Measurements from ENCODE around the gene DDC.
A peak's percentile ranks its signal among the peaks of the same experiment; 100 is the strongest.

Gene DDC

DNA sequence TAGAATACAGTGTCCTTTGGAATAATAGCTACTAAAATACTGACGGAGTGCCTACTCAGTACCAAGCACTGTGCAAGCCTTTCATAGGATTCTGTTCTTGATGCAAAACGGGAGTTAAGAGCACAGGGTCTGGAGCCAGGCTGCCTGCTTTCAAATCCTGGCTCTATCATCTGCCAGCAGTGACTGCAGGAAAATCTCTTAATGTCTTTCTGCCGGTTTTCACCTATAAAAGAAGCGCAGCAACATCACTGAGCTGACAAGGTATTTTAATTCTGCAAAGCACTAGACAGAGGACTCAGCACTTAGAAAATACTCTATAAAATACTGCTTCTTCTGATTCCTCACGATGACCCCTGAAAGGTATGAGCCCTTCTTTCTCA is 115.7 kb downstream of the DDC start:
- DNase-seq = no peak

DNA sequence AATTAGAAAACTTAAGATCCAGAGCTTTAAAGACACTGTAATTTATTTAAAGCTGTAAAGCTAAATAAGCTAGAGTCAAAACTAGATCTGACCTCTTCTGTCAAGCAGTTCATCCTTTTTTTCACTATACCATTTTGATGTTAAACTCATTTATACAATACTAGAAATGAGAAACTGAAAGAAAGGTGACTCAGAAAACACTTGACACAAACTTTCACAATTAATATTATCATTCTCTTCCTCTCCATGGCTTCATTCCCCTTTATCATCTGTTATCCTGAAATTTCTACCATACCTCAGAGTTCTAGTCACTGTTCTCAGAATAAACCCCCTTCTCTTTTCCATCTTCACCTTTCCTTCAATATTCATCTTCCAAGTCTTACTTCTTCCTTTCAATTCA is 116.4 kb downstream of the DDC start:
- no peak for DNase-seq

DNA sequence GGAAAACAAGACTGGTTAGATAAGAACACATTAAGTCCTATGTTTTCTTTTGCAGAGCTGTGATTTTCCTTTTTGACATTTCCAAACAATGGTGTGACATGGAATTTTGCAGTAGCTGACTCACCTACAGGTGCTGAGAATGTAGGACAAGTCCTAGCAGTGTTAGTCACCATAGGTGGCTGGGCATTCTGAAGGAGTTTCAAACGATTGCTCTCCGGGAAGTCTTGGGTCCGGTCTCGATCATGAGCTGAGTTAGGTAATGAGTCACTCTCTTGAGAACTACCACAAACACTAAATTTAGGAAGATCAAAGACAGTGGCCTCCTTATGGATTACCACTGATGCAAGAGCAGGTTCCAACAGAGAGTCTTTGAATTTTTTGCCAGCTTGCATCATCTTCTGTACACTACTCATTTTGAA is 118.7 kb downstream of the DDC start:
- DNase-seq = no peak

DNA sequence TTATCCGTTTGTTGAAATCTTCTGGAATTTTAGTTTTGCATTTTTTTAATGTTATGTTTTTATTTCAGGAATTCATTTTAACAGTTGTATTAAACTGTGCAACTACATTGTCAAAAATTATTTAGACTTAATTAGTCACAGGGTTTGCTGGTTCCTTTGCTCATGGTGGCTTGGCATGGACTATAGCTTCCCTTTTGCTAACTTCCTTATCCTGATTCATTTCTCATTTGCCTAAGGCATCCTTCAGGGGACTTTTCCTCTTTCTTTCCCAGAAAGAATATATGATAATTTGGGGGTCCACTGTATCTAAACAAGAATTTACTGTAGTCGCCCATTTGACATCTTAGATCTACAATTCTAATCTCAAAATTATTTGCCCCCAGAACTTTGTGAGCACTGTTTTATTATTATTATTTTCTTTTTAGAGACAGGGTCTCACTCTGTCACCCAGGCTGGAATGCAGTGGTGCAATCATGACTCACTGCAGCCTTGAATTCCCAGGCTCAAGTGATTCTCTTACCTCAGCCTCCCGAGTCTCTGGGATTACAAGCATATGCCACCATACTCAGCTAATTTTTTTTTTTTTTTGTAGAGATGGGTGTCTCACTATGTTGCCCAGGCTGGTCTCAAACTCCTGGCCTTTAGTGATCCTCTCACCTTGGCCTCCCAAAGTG is 128.9 kb downstream of the DDC start:
- DNase-seq = no peak

DNA sequence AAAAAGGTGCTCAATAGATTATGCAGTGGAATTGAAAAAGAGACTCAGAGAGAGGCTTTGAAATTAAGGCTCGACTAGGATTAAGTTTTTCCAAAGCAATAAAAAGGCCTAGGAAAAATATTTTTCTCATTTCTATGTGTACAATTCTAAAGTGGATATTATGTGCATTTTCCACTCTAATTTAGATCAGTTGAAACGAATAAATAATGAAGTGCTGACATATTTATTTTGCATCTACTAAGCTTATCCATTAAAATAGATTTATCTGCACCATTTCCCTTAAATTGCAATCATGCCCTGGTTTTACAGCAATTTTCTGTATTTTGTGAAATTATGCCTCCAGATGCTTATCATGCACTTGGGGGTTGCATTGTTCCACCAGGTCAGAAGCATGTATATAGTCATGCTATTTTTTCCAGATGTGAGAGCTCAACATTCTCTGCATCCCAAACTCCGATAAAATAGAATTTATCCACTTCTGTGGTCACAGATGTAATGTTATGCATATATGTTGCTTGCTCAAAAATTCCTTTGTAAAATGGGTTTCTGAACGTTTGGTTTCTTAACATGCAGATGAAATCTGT is 133.4 kb downstream of the DDC start:
- DNase-seq = no peak

DNA sequence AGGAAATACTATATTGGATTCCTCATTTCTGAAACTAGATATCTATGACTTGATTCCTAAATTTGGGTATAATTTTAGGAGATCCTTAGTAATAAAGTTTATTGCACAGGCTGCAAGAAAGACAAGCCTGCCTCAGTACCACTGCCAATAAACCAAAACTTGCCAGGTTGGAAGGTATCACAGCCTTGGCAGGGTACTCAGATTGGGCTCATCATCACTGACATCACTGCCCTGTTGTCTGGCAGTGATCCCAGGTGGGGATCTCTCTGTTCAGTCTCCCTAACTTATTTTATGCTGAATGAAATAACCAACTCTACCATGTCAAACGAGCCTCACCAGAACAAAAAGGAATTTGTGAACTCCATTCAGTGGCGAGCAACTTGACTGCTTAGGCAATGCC is 133.9 kb downstream of the DDC start:
- DNase-seq = no peak

DNA sequence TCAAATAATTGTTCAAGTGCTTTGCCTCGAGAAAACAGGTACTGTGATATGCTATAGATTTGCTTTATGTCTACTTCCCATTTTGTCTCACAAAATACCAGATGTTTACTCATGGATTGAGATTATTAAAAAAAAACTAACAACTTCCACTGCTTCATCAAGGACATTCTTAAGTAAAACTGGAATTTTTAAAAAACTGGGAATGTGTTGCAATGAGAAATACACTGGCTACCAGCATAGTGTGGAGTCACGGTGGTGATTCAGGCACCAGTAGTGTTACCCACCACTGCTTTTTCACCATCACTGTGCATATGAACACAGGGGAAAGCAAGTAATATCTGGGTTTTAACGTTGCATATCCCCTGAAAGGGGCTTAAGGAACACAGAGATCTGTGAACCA is 136.3 kb downstream of the DDC start:
- no peak for DNase-seq

DNA sequence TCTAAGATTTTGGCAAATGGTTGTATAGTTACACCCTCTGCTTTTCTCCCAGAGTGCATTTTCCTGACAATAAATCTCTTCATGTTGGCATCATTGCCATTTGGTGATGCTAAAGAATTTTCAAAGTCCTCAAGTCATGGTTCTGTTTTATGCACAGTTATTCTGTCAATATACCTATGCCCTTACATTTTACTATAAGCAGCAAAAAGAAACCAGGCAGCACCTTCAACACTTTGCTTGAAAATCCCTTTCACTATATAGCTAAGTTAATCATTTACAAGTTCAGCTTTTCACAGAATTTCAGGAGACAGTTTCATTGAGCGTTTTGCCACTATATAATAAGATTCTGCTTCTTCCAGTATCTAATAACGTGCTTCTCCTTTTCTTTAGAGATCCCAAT is 137.7 kb downstream of the DDC start:
- no peak for DNase-seq

DNA sequence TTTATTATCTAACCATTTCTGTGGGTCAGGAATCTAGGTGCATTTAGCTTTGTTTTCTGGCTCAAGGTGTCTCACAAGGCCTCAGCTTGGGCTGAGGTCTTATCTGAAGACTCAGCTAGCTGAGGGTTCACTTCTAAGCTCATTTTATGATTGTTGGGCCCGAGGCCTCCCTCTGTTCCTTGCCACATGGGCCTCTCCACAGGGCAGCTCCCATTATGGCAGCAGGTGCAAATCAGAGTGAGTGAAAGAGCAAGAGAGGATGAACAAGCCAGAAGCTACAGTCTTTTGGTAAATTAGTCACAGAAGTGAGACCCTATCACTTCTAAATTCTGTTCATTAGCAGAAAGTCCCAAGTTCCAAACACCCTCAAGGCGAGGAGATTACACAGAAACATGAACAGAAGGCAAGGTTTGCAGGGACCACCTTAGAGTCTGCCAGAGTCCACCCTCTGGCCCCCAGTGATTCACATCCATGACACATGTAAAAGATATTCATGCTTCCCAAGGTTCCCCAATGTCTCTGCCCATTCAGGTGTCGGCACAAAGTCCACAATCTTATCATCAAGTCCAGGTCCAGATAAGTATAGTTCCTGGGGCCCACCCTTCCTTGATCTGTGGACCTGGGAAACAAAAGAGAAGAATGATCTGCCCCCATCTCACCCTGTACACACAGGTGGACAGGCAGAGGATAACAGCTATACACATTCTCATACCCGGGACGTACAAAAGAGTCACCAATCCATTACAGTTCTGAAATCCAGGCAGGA is 138.7 kb downstream of the DDC start:
- DNase-seq = no peak

DNA sequence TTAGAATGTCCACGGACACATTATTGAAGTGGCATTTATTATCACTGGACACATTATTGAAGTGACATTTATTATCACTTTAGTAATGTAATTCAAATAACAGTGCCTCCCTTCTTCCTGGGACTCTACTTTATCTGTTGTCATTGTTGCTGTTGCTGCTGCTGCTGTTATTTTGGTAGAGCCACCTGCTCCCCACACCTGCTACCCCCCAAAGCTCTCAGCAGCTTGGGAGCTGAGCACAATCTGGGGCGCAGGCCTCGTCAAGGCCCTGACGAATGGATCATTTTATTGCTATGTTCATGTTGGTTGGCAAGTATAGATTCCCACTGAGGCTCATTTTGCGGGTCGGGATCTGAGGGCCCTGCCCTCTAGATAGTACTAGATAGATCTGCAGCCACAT is 139.9 kb downstream of the DDC start:
- no peak for DNase-seq

DNA sequence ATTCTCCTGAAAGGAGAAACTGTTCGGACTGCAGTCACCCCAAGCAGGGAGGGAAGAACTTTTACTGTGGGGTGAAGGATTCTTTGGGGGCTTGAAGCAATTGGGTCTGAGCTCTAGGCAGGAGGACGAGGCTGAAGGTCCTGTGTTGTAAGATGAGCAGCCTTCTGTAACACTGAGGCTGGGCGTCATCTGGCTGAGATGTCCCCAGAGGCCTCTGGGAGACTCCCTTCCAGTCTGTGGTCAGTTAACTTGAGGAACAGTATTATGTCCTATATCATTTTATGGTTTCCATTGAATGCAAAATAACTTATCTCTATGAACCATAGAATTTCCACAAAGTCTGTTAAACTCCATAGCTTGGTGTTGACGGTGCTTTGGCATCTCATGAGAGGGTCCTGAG is 141.3 kb downstream of the DDC start:
- DNase-seq = no peak

DNA sequence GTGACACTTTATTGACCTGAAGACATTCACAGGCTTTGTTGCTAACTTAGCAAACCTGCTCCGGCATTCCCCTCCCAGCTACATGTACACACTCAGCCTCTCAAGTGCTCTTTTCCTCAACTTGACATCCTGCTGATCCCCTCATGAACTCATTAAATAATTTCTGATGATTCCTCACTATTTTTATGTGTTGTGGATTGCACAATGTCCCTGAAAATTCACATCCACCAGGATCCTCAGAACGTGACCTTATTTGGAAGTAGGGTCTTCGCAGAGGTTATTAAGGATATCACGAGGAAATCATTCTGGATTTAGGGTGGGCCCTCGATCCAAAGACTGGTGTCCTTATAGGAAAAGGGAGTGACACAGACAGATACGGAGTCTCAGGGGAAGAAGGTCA is 142.3 kb downstream of the DDC start:
- no peak for DNase-seq

DNA sequence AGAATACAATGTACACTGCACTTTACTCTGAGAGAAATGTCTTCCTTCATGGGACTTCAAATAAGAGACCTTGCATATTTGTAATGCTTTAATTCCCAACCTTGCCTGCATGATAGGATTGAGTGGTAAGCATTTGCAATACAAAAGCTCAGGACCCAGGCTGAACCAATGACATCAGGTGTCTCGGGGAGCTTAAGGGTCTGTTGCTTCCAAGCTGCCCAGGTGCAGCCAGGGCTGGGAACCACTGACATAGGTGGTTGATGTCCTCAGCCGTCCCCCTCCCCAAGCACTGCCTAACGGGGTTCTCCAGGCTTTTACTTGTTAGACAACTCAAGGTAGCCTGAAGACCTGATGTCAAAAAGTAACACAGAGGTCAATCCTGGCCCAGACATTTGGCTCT is 144.2 kb downstream of the DDC start:
- DNase-seq = no peak

DNA sequence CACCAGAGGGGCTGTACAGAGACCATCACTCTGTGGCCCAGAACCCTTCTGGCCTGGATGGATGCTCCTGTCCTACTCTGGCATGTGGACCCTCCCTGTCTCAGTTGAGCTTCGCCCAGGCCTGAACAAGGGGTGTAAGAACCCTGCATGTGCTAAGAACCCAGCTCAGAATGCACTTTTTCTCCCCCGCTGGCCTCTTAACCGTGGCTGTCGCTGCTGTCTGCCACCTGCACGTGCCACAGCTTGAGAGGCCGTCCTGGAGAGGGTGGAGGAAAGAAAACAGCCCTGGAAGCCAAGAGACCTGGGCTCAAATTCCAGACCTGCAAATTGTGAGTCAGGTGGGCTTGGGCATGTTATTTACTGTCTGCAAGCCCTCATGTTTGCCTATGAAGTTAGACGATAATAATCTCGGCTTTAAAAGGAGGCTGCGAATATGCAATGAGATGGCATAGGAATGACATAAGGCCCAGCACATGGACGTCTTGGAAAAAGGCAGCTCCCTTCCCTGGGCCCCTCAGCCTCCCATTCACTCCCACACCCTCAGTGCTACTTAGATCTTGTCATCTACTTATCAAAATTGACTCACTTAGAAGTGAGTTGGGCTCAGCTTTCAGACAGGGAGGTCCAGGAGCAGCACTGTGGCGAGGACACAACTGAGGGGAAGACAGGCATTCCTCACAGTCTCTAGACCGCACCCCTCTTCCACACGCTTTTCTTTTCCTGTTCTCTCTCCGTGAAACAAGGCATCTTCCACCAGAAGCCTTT is 146.5 kb downstream of the DDC start:
- DNase-seq = no peak

DNA sequence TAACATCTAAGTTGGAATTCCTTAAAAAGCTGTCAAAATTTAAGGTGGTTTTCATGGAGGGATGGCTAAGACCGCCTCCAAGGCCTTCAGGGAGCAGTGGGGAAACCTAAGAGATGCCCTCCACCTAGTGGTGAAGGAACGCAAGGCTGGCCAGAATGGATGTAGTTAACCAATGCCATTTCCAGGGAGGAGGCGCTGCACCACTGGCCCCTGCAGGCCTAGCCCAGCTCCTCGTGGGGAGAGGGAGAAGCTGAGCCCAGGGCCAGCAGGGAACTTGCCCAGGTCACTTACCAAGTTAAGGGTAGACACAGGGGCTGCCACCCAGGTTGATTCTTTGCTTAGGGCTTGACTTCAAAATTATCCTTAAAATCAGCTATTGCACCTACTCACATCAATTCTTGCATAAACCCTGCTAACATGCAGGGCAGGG is 147.1 kb downstream of the DDC start:
- DNase-seq = peak; percentile 83

DNA sequence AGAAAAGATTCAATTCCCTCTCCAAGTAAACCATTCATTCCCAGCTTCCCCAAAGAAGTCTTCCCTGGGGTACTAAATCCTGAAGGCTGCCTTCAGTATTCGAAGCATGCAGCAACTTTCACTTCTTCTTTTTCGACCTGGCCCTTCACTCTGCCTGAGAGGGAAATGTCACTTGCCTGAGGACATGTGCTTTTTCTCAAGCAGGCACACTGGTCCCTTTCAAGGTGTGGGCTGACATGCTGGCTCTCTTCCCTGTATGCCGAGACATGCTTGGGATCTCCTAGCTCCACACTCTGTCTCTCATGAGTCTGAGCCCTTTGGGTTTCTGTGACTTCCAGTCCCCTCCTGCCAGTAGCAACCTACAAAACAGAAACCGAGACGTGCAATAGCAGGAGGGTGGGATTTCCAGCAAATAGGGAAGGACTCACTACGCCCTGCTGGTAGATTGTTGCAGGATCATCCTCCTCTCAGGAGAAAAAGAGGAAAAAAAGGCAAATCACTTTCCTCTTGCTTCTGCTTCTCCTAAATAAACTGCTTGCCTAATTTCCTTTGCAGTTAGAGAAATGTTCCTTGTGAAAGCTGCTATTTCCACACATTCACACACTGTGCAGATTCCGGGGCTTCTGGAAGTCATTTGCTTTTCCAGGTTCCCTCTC is 148.6 kb downstream of the DDC start:
- DNase-seq = peak; percentile 19

DNA sequence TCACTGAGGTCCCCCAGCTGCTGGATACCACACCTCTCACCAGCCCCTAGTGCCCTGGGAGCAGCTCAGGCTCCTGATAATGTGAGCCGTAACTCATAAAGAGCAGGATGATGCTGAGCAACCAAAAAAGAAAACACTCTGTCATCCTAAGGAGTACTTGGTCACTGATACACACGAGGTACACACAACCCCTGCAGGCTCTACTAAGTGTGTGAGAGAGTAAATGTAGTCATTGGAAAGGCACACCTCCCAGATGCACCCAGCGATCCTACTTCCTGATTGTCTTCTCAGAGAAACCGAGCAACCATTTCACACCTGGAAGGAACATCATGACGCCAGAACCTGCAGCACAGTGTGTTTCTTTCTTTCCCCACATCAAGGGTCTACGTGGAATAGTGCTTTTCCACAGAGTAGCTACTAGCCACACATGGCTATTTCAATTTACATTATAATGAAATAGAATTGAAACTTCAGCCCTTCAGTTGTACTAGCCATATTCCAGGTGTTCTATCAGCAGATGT is 149.3 kb downstream of the DDC start:
- DNase-seq = no peak

DNA sequence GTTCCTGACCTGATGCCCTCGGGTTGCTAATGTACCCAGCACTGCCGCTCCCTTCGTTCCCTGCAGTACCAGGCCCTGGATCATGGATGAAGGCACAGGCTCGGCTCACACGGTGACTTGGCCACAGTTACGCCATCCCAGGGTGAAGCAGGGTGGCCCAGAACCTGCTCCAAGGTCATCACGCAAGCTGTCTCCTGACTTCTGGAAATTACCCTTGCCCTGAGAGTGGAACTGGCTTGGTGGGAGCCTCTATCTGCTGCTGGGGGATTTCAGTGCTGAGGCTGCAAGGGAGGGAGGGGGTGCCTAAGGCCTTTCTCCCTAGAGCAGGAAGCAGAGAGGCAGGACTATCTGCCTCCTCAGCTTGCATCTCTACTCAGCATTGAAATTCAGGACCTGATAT is 151.6 kb downstream of the DDC start:
- no peak for DNase-seq

DNA sequence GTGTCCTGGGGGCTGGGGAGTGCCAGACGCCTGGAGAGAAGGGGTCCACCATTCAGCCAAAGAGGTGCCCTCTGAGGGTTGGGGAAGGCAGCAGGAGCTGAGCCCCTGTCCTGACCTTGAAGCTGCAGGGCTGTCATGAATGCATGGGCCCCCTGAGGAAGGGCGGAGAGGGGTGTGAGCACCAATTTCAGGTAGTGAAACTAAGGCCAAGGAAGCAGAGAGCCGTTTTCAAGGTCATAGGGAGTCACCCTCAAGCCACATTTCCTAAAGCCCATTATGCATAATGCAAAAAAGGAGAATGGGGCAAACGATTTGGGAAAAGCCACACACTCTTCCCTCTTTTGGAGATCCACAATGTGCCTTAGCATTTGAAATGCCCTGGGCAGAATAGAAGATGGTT is 152.2 kb downstream of the DDC start:
- no peak for DNase-seq

DNA sequence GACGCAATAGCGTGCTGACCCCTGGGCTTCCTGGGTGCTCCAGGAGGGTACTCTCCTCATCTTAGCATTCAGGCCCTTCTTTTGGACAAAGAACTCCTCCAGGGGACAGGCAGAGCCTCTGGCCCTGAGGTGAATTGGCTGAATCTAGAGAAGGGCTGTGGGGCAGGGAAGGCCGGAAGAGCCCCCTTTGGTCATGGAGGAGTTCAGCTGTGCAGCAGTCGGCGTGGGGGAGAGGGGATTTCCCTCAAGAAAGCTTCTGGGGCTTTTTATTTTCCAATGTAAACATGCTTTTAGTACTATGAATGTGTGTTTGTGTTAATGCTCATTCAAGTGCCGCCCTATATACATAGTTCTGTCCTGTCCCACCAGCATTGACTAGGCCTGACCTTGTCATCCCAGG is 153.9 kb downstream of the DDC start:
- no peak for DNase-seq

DNA sequence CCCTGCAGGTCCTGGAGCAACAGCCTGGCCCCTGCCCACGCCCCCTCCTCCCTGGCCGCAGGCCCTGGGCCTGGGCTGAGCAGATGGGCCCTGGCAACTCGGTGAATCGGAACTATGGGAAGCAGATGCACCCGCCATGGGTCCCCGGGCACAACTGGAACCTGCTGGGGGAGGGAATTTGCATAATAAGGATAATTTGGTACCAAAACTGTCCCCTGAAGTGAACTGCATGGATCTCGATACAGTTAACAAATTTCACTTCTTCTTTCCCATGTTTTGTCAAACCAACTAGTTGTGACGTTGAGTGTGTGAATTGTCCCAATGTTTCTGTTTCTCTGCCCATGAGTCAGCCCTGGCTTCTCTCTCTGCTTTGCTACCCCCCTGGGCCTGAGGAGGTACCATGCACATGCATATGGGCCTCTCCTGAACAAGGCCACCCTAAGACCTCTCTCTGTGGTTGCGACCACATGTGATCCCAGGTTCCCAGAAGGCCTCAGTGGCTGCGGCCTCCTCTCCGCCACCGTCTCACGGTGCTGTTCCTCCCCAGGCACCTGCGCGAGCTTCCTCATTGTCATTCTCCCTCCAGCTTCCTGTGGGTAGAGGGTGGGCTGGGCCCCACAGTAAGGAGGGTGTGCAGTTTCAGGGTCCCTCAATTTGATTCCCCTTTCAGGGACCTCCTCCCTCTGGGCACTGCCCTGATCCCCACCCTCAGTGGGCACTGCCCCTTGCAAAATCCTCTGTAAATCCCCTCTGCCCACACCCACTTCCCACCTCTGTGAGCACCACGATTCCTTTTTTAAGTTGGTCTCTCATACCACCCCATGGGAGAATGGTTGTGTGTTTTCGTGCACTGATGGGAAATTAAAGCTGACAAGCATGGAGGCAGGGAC is 155.1 kb downstream of the DDC start:
- DNase-seq = no peak

All from KG1 (cell line).